NCI-H1105 treated with DMSO at 0.1 percent for 48 hours (cell line): Measurements from ENCODE around the gene GP9.
A peak's percentile ranks its signal among the peaks of the same experiment; 100 is the strongest.
"Not testable (repeated sequence)": the region's sequence is repeated elsewhere in the genome, so short reads cannot be mapped to it uniquely, and the experiment has no call there.

ENCODE experiments used
- DNase-seq: peaks from one replicate; lab custom pipeline; 2025; lab: John Stamatoyannopoulos, UW

Gene GP9

DNA sequence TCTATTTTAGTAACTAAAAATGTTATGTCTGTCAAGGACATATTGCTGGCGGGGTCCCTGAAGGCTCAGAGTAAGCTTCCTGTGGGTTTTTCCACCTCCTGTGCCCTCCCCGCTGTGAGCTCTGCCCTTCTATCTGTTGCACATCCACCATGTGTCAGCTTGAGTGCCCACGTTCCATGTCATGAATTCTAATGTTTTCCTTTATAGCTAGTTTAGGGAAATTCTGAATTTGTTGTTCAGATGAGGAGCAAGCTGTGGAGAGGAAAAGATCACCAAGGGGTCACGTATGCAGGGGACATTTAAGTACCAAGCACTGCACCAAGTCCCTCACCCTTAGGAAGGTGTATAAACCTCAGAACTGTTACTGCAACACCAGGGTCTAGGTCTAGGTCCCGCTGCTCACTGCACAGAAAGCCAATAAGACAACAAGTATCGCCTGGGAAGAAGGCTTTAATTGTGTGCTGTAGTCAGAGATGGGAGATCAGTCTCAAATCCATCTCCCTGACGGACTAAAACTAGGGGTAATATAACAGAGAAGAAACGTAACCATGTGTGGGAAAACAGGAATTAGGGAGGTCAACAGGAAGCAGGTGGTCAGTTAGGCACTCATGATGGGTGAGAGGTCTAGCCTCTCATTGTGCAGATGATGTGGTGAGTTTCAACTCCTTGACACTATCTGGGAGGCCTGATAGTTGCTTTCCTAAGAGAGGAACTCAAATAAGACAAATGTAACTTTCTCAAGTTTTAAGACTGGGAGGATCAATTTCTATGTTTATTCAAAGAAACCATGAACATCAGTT lies 9.7 kb downstream of the GP9 start:
- DNase-seq = no peak

DNA sequence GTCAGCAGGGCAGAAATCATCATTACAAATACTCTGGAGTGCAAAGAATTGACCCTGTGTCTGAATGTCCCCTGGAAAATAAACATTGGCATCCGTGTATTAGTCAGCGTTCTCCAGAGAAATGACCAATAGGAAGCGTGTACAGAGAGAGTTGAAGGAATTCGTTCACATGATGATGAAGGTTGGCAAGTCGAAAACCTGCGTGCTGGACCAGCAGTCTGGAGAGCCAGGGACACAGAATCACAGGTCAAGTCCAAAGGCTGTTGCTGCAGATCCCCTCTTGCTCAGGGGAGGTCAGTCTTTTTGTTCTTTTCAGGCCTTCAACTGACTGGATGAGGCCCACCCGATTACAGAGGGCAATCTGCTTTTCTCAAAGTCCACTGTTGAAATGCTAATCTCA lies 16.6 kb downstream of the GP9 start:
- DNase-seq = no peak

DNA sequence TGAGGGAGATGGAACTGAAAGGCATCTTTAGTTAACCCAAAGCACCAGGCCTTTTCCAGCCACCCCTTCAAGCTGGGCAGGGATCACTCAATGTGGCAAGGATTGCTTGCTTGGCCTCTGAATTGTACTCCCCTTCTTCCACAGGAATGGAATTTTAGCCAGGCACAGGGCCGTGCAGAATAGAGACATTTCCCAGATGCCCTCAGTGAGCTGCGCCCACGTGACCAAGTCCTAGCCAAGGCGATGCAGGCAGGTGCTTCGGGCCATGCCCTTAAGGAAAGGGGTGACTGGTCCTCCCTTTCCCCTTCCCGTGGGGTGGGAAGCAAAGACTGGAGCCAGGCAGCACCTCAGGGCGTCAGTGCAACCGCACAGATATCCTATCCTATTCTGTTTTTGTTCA lies 17.9 kb downstream of the GP9 start:
- DNase-seq = no peak

DNA sequence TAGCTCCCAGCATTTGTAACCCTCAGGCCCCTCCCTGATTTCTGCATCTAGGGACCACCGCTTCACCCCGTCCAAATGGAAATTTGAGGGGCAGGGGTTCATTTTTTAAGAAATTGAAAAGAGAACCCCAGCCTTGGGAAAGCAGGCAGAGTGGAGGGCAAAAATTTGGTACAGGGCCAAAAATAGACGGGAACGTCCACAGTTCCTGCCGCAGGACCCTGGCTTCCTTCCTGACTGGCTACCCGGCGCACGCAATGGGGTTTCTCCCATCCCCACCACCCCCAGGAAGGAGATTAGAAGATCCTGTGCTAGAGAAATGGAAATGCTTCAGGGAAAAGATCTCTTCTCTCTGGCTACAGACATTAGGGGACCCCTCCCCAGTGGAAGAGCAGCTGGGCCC lies 20.9 kb downstream of the GP9 start:
- no peak for DNase-seq

DNA sequence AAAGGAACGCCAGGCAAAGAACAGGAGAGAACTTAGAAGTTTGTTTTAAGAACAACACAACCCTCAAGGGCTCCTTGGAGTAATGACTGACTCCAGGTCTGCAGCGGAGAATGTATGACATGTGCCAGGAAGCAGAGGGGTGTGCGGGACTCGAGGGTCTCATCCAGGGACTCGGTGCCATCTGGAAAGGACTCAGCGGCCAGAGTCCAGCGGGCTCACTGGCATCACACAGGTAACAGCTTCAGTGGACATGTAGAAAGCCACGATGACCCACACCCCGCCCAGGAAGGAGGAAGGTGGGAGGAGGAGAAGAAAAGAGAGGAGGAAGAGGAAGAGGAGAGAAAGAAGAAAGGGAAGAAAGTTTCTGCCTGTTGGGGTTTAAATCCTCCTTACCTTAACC lies 21.4 kb downstream of the GP9 start:
- no peak for DNase-seq

DNA sequence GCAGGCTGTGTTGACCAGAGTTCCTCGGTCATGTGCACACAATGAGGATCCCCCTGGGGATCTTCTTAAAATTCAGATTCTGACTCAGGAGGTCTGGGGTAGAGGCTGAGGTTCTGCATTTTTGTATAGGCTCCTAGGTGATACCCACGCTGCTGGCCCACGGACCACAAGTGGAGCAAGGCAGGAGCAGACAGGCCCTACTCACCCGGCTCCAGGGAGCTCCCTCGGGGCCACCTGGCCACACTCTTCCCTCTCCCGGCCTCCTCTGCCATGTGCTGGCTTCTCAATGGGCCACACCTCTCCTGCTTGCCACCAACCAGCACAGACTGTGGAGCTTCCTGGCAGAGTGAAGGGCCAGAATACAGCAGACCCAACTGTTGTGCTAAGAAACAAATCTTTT lies 23.9 kb downstream of the GP9 start:
- no peak for DNase-seq

DNA sequence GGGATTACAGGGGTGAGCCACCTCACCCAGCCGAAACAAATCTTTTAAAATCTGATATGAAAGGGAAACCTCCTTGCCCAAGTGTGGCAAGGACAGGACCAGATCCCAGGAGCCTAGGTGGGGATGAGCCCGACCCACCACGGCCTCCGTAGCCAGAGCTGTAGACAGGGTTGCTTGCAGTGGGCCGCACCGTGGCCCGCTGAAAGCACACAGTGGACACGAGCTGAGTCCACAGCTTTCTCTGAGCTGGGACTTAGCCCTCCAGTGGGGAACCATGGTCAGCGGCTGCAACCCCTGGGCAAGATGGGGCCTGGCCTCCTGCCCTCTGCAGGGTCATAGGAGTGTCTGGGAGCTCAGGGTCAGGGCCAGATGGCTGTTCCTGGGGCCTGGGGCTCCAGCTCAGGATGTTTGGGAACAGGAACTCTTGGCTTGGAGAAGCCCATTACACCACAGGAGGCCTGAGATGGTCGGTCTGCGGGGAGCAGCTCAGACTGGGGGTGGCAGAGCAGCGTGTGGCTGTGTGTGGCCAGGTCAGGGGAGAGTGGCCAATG lies 24.7 kb downstream of the GP9 start:
- DNase-seq = no peak

DNA sequence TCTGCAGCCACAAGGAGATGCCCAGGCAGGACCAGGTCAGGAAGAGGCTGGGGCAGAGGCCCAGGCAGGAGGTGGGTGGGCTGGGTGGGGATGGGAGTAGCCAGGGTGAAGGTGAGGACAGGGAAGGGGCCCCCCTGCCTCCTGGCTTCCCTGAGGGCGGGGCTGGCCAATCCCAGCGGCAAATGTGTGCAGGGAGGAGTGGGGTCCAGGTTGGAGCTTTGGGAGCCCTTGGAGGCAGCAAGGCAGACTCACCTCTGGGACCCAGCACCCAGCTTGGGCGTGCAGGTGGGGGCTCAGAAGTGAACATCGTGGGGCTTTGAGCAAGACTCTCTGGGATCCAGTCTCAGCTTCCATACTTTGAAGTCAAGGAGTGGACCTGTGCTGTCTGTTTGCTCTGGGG lies 25.2 kb downstream of the GP9 start:
- no peak for DNase-seq

DNA sequence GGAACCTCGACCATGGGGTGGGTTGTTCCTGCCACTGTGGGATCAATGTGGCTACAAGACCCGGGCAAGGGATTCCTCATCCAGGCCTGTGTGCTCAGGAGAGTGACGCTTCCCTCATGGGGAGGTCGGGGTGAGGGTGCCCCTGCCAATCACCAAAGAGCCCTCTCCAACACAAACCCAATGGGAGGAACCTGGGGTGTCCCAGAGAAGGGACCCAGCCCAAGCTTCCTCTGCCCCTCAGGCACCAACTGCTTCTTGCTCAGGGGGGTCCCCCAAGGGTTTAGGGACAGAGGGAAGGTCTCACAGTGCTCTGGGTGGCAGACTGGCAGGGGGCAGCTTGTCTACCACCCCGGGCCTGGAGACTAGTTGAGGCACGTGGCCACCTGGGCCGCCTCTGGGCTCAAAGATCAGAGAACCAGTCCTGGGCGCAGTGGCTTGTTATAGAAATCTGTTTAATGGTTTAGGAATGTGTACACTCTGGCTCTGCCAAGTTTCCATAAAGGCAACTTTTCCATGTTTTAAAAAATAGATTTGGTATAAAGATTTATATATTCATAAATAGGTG lies 26.6 kb downstream of the GP9 start:
- DNase-seq = no peak

DNA sequence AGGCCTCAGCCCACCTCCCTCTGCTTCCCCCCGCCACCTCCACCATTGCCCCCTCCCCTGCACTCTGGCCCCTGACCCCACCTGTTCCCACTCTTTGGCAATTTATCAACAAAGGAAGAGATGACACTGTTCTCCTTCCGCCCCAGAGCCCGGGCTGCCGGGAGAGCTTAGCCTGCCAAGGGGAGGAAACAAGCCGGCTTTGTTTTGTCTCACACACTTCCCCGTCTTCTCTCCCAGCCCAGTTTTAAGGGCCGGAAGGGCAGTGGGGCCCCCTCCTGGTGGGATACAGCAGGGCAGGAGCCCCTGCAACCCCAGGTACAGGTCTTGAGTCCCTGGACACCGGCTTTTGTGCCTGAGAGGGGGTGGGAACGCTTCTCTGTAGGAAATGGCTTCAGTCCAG lies 27.3 kb downstream of the GP9 start:
- peak; percentile 7 for DNase-seq

DNA sequence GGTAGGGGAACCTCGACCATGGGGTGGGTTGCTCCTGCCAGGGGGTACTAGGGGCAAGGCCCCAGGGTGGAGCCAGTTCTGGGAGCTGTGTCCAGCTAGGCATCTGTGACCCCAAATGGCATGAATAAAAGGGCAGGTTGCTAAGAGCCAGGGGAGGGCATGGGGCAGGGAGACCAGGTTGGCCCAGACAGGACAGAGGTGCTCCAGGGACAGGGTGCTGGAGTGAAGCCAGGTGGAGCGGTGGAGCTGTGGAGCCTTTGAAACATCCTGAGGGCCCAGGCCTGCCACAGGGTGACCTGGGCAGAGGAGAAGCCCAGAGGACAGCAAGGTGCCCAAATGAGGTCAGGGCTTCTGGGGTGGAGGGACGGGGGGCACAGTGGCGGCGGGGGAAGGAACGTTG lies 27.7 kb downstream of the GP9 start:
- not testable (repeated sequence) for DNase-seq

DNA sequence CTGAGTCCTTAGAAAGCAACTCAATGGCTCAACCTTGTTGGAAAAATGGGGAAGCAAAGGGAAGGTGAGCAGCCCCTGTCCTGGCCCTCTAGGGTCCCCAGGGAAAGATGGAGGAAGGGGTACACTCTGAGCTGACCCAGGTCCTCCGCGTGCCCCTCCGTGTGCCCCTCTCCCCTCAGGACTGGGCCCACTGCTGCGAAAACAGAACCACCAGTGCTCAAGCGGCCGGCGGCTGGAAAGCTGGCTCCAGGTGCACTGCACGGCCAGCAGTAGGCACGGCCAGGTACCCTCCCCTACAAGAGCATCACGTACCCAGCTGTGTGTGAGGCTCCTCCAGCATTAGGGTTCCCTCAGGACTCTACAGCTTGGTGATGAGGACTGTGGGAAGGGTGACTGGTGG lies 34.7 kb downstream of the GP9 start:
- DNase-seq = no peak

DNA sequence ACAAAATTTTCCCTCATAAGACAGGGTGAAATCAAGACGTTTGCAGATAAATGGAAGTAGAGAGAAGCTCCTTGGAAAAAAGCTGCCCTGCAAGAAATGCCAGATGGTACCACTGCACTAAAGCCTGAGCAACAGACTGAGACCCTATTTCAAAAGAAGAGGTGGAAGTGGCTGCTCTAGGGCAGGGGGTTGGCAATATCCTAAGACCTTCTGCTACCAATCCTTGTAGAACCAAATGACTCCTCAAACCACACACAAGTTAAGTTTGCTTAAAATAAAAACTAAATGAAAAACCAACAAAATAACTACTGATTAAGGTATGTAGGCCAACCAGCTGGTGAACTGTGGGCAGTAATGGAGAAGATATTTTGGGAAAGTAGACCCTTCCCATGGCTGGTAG lies 39.7 kb downstream of the GP9 start:
- no peak for DNase-seq

DNA sequence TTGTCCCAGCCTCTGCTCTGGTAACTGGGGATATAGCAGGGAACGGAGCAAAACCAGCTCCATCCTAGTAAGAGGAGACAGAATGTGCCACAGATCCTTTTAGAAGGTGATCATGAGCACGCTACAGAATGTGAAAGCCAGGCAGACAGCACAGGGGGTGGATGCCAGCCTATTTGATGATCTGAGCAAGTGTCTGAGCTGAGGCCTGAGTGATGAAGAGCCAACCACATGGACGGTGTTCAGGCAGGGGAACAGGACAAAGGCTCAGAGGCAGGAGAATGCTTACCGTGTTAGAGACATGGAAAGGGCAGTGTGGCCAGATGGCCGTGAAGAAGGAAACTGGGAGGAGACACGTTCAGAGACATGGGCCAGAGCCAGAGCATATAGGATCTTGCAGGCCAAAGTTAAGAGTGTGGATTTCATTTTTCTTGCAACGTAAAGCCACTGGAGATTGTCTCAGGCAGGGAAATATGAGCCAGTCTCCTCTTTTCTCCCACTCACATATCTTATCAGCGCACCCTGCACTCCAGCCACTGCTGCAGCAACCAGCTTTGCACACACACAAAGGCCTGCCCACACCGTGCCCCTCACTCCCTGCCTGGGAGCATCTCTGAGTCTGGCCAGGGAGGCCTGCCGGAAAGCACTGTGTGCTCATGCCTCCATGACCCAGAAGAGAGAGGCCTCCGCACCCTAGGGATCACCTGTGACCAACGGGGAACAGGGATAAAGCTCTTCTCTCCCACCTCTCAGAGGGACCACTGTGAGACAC lies 41.0 kb downstream of the GP9 start:
- no peak for DNase-seq

DNA sequence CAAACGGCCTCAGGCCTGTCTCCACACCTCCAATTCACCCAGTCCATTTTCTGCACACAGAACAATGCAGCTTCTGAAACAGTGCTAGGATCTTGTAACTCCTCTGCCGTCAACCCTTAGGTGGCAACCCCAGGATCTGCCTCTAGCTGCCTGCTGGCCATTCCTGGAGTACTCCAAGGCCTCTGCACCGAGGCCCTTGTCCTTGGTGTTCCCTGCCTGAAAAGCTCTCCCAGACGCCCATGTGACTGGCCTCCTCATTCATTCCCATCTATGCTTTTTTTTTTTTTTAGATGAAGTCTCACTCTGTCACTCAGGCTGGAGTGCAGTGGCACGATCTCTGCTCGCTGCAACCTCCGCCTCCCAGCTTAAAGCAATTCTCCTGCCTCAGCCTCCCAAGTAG lies 42.7 kb downstream of the GP9 start:
- no peak for DNase-seq

DNA sequence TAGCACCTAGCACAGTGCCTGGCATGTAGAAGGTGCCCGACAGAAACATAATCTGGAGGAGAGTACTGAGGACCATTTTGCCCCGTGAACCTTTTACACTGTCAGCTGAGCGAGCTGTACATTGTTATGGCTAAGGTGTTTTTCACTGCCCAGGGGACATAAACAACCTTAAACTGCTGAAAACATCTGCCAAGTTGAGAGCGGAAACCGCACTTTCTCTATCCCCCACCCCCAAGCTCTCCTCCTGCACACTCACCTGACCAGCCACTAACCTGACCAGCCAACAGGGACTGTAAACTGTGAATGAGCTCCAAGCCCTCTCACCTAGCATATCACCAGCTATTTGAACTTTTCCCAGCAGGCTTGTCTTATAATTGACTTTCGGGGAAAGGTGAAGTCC lies 43.5 kb downstream of the GP9 start:
- DNase-seq = no peak

DNA sequence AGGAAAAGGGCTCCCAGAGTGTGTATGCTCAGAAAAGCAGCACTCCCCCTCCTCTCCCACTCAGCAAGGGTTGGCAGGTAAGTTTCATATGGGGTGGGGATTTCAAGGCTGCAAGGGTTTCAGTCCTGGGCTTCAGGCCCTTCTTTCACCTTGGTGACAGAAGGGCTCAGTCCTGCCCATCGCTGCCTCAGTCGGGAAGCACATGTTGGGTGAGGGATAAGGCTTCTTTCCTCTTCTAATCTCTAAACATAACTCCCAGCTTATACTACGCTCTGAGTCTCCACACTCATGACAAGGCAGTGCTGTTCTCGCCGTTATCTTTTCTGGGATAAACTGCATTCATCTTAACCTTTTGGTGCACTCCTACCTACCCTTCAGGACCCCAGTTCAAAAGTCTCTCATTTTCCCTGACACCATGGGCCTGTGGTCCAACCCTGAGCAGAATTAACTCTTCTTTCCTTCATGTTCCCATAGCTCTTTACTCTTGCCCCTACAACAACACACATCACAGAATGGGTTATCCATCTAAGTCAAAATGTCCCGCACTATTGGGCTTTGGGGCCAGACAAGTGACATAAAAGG lies 44.0 kb downstream of the GP9 start:
- DNase-seq = no peak

DNA sequence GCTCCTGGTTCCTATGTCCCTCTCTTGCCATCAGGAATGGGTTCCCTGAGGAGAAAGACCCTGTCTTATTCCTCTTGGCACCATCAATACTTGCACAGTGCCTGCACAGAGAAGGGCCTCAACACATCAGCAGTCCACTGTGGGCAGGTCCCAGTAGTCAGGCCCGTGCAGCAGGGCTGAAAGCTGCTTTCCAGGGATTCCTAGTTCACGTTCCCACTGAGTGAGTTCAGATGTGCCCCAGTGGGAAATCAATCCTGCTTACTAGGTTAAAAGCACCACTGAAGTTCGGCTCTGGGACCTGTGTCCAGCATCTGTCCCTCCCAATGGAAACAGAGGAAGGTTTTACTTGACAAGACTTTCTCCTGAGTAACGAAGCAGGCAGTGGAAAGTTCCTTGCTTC lies 45.3 kb downstream of the GP9 start:
- no peak for DNase-seq

DNA sequence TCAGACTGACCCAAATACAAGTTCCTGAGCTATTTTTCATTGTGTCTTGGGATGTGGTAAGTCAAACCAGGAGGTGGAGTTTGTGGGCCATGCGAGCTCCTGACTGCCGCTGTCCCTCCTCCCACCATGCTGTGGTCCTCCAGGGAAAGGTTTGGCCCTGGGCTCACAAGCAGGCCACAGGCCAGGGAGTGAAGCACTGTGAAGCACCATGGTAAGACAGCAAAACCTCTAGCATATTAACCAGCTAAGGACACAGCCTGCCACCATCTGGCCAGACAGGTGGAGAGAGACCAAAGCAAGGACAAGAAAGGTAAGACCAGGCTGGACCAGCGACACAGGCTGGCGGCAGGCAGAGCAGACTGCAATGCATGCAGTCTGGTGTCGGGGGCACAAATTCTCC lies 45.7 kb downstream of the GP9 start:
- no peak for DNase-seq

DNA sequence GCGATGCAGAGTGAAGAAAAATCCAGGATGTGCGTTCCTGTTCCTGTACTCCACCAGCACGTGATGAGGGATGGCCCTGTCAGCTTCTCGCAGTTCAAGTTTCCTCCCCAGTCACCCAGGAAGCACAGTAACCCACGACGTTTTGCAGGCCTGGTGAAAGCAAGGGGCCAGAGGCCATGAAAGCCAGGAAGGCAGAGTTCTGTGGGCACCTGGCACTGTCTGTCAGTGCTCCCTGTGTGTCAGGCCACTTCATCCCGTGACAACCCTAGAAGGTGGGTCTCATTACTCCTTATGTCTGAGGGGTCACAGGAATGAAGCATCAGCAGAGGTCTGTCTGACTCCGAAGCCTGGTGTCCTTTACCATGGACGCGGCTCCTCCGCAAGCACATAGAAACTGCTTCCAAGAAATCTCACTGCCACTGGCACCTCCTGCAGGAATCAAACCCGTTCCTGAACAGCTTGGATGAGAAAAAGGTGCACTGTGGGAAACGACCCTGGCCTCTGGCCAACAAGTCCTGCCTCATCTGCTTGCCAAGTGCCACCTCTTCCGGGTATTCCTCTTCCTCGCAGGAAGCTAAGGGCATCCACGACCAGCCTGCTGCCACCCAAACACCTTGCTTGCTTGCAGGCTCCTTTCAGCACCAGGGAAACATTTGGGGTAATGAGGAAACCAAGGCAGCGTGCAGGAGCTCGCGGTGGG lies 46.4 kb downstream of the GP9 start:
- DNase-seq = no peak

DNA sequence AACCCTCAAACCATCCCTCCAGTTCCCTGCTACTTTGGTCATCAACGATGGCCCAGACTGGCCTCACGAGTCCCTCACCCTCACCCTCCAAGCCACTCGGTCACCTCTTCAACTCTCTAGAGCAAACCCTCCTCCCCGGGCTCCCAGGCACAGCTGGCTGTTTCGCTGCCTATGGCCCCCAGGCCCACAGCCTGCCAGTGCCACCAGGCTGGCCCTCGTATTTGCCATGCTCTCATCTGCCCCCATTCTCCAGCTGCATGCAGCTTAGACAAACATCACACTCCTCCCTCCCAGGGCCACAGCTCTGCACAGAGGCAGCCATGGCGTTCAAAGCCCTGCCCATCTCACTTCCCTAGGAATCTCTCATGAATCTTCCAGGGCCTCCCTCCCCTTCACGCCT lies 47.2 kb downstream of the GP9 start:
- DNase-seq = no peak
